Measurements from ENCODE around the gene ZMYND10.

Gene ZMYND10

GRCh38 chr3:50370594-50370993 is 25.1 kb upstream of the ZMYND10 start:
- no peak for DNase-seq

- no peak for DNase-seq
These were observed 23.6 kb upstream of the ZMYND10 start for GRCh38 chr3:50369012-50369670.

GRCh38 chr3:50365842-50366220 is 20.3 kb upstream of the ZMYND10 start:
- no peak for DNase-seq

GRCh38 chr3:50365080-50365841 is 19.7 kb upstream of the ZMYND10 start:
- DNase-seq: no peak

- DNase-seq: no peak
These were observed 19.1 kb upstream of the ZMYND10 start for GRCh38 chr3:50364573-50365079.

- no peak for DNase-seq
These were observed 14.2 kb upstream of the ZMYND10 start for GRCh38 chr3:50359760-50360110.

GRCh38 chr3:50358911-50359759 is 13.6 kb upstream of the ZMYND10 start, which contains the start of gene TMEM115:
TMEM115 (minus strand) TSS chr3:50359521; CDS start chr3:50359063, 458 bp downstream.
- peak; percentile 92 for DNase-seq

GRCh38 chr3:50358355-50358910 is 12.9 kb upstream of the ZMYND10 start:
- DNase-seq: no peak

- no peak for DNase-seq
These were observed 11.9 kb upstream of the ZMYND10 start for GRCh38 chr3:50357481-50357880.

GRCh38 chr3:50356553-50356952 is 11.0 kb upstream of the ZMYND10 start:
- no peak for DNase-seq

- DNase-seq: no peak
These were observed 10.5 kb upstream of the ZMYND10 start for GRCh38 chr3:50355829-50356552.

GRCh38 chr3:50354850-50355249 is 9.3 kb upstream of the ZMYND10 start:
- no peak for DNase-seq

- DNase-seq: no peak
These were observed 8.7 kb upstream of the ZMYND10 start for GRCh38 chr3:50354186-50354764.

GRCh38 chr3:50353245-50354004 is 7.9 kb upstream of the ZMYND10 start:
- DNase-seq: no peak

- no peak for DNase-seq
These were observed 7.2 kb upstream of the ZMYND10 start for GRCh38 chr3:50352781-50353180.

- DNase-seq: no peak
These were observed 5.8 kb upstream of the ZMYND10 start for GRCh38 chr3:50351323-50351697.

- DNase-seq: peak; percentile 68
These were observed 5.2 kb upstream of the ZMYND10 start, which contains the start of the genes CYB561D2 and NPRL2 for GRCh38 chr3:50350527-50351322. CYB561D2 (plus strand) TSS chr3:50350862; CDS start chr3:50351434, 572 bp downstream. NPRL2 (minus strand) TSS chr3:50350775; CDS start chr3:50350652, 123 bp downstream.

- DNase-seq: no peak
These were observed 4.6 kb upstream of the ZMYND10 start for GRCh38 chr3:50350213-50350526.

- peak; percentile 31 for DNase-seq
These were observed 1.8 kb upstream of the ZMYND10 start for GRCh38 chr3:50347187-50347813.

GRCh38 chr3:50345008-50345407 is 524 bp downstream of the ZMYND10 start:
- DNase-seq: no peak
